ENCODE data around the gene EIF4G3. TPM values are rescaled to one million over a fixed set of nuclear protein-coding genes. Genes with fewer than 3 reads are reported as not detected.

EIF4G3 gene
- polyA plus RNA-seq, 1 donor (not counting 4 experiments of a cell fraction or from before 2014, with no cell fraction given) = 44.6 TPM

DNA sequence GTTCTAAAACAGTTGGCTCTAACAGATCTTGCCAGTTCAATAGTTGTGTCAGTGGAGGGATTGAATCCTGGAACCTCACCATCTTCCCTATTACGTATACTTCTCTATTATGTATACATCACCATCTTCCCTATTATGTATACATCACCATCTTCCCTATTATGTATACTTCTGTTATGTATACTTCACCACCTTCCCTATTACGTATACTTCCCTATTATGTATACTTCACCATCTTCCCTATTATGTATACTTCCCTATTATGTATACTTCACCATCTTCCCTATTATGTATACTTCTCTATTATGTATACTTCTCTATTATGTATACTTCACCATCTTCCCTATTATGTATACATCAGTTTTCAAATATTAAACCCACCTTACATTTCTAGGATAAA is 355.2 kb downstream of the EIF4G3 start:
- Histone ChIP-seq H3K4me1 (ENCODE audit: control insufficient read depth, extremely low read depth, insufficient read depth, low read length) (no peaks in the 10 kb centered on the region), H3K27me3 (ENCODE audit: control insufficient read depth, extremely low read depth, insufficient read depth, low read length) (no peaks in the 10 kb centered on the region), H3K36me3 (ENCODE audit: control insufficient read depth in 2 of 2, extremely low read depth in 1 of 2, insufficient read depth in 2 of 2, low read length in 2 of 2) (peaks cover 0 to 3% of the 10 kb centered on the region in 2 experiments), H3K79me2 (ENCODE audit: control insufficient read depth, insufficient read depth, low read length) (no peaks in the 10 kb centered on the region), H3K27ac (ENCODE audit: control insufficient read depth, insufficient read depth, low read length) (no peak overlapping the region), H3K9me3 (ENCODE audit: control insufficient read depth, low read depth, low read length) (no peaks in the 10 kb centered on the region), H4K20me1 (ENCODE audit: control insufficient read depth, extremely low read depth, insufficient read depth, low read length) (no peaks in the 10 kb centered on the region), H3K4me3 (ENCODE audit: control insufficient read depth in 2 of 3, extremely low read depth in 1 of 3, insufficient read depth in 2 of 3, low read depth in 1 of 3, low read length in 3 of 3) (no peak overlapping the region), H2AFZ (ENCODE audit: control insufficient read depth, low read length) (no peak overlapping the region), H3K4me2 (ENCODE audit: control insufficient read depth, extremely low read depth, insufficient read depth, low read depth, low read length) (no peak overlapping the region), H3K9me1 (ENCODE audit: control insufficient read depth, extremely low read depth, insufficient read depth, low read length) (no peaks in the 10 kb centered on the region), H3K9ac (ENCODE audit: control insufficient read depth, extremely low read depth, insufficient read depth, low read length) (no peak overlapping the region)
- no peak for FAIRE-seq
- dilution Hi-C loops (cut with MboI; ENCODE audit: extremely low pct_ligation_motif_present, low sequenced_read_pairs) = no loop called here
- TF ChIP-seq EZH2 (IDR thresholded peaks at IDR 0.05; ENCODE audit: low read length) (no peak), CTCF (optimal IDR thresholded peaks at IDR 0.05 in 1 of 3, IDR thresholded peaks at IDR 0.05 in 1 of 3, conservative IDR thresholded peaks at IDR 0.05 in 1 of 3; ENCODE audit: extremely low read depth in 1 of 3, insufficient read depth in 2 of 3, low read length in 3 of 3) (no peak)
- DNase-seq (ENCODE audit: low read depth, low spot score) = no peak

- no peak overlapping the region for H3K4me3 ChIP-seq (ENCODE audit: control insufficient read depth in 2 of 3, extremely low read depth in 1 of 3, insufficient read depth in 2 of 3, low read depth in 1 of 3, low read length in 3 of 3)
- H3K27me3 ChIP-seq (ENCODE audit: control insufficient read depth, extremely low read depth, insufficient read depth, low read length) = no peaks in the 10 kb centered on the region
- H3K27ac ChIP-seq (ENCODE audit: control insufficient read depth, insufficient read depth, low read length) = no peak overlapping the region
- H3K9me1 ChIP-seq (ENCODE audit: control insufficient read depth, extremely low read depth, insufficient read depth, low read length) = no peaks in the 10 kb centered on the region
- no peaks in the 10 kb centered on the region for H3K4me1 ChIP-seq (ENCODE audit: control insufficient read depth, extremely low read depth, insufficient read depth, low read length)
- no peaks in the 10 kb centered on the region for H3K79me2 ChIP-seq (ENCODE audit: control insufficient read depth, insufficient read depth, low read length)
- dilution Hi-C loops (cut with MboI; ENCODE audit: extremely low pct_ligation_motif_present, low sequenced_read_pairs) = no loop called here
- H2AFZ ChIP-seq (ENCODE audit: control insufficient read depth, low read length) = no peak overlapping the region
- H4K20me1 ChIP-seq (ENCODE audit: control insufficient read depth, extremely low read depth, insufficient read depth, low read length) = no peaks in the 10 kb centered on the region
- H3K9me3 ChIP-seq (ENCODE audit: control insufficient read depth, low read depth, low read length) = no peaks in the 10 kb centered on the region
- DNase-seq (ENCODE audit: low read depth, low spot score) (no peak), FAIRE-seq (no peak)
- peaks cover 0 to 3% of the 10 kb centered on the region in 2 experiments for H3K36me3 ChIP-seq (ENCODE audit: control insufficient read depth in 2 of 2, extremely low read depth in 1 of 2, insufficient read depth in 2 of 2, low read length in 2 of 2)
- TF ChIP-seq EZH2 (IDR thresholded peaks at IDR 0.05; ENCODE audit: low read length) (no peak), CTCF (optimal IDR thresholded peaks at IDR 0.05 in 1 of 3, IDR thresholded peaks at IDR 0.05 in 1 of 3, conservative IDR thresholded peaks at IDR 0.05 in 1 of 3; ENCODE audit: extremely low read depth in 1 of 3, insufficient read depth in 2 of 3, low read length in 3 of 3) (no peak)
- no peak overlapping the region for H3K9ac ChIP-seq (ENCODE audit: control insufficient read depth, extremely low read depth, insufficient read depth, low read length)
- H3K4me2 ChIP-seq (ENCODE audit: control insufficient read depth, extremely low read depth, insufficient read depth, low read depth, low read length) = no peak overlapping the region
Measured at GRCh38 chr1:20819818-20820217, 356.9 kb downstream of the EIF4G3 start.
